Erythroblast (primary cell): ENCODE measurements around the gene SNCB.

ENCODE experiments used
- GATA1 ChIP-seq: IDR thresholded peaks from 2 replicates; pipeline ENCODE4 v1.6.1; 2011; ENCODE audit warnings: low read depth, mild to moderate bottlenecking, control low read depth, low read length, moderate library complexity
- POLR2A ChIP-seq: IDR thresholded peaks from 2 replicates; pipeline ENCODE4 v1.6.1; 2011; ENCODE audit warnings: mild to moderate bottlenecking, low read length

GRCh38 chr5:176616511-176616910 is 13.8 kb downstream of the SNCB start:
- TF ChIP-seq POLR2A: no peak
- no peak for TF ChIP-seq GATA1
